ENCODE data around the gene ACSM6. TPM values are rescaled to one million over a fixed set of nuclear protein-coding genes. Genes with fewer than 3 reads are reported as not detected.

Gene ACSM6
- total RNA-seq, 1 experiment from 2014 or later = not detected

- no peak overlapping the region for H3K18ac ChIP-seq (ENCODE audit: insufficient read length, low read depth, low read length)
- no peak overlapping the region for H3K9ac ChIP-seq (ENCODE audit: extremely low read depth, insufficient read length, low read length)
- DNase-seq = no peak
- no peak overlapping the region for H3K56ac ChIP-seq (ENCODE audit: insufficient read length, low read depth, low read length)
- no peak overlapping the region for H2BK20ac ChIP-seq (ENCODE audit: low read depth, low read length, poor library complexity, severe bottlenecking)
- Mint-ChIP-seq H3K27ac (0 out of 7 replicates have a peak overlapping the region, but pooled peaks of 2 of the 3 experiments have one; percentile 42 to 57), H3K4me3 (no peak overlapping the region), H3K27me3 (ENCODE audit: low read depth) (no peaks in the 10 kb centered on the region), H3K4me1 (peaks cover 60 to 63% of the 10 kb centered on the region in 2 experiments), H3K36me3 (ENCODE audit: insufficient read depth in 1 of 3, low read depth in 3 of 3) (peaks cover 0 to 8% (median 8%) of the 10 kb centered on the region in 3 experiments; a peak in 2 of 7 replicates), H3K9me3 (no peaks in the 10 kb centered on the region)
- H2BK12ac ChIP-seq (ENCODE audit: insufficient read length, low read depth, low read length) = no peak overlapping the region
- no CpG with 5 or more reads among the region's 1 CpG for WGBS (ENCODE audit: extremely low coverage, insufficient read length, low lambda C conversion rate)
- no peak overlapping the region for H2BK15ac ChIP-seq (ENCODE audit: low read depth, low read length)
- no peaks in the 10 kb centered on the region for H3K23me2 ChIP-seq (ENCODE audit: insufficient read length, low read depth, low read length, poor library complexity, severe bottlenecking)
- H3K4me2 ChIP-seq (ENCODE audit: insufficient read depth, insufficient read length, low read length) = no peak overlapping the region
- no peak overlapping the region for H3K27ac ChIP-seq (ENCODE audit: insufficient read length, low read depth, low read length)
- H2BK5ac ChIP-seq (ENCODE audit: insufficient read length, low read length) = no peak overlapping the region
- no peak overlapping the region for H2AK5ac ChIP-seq (ENCODE audit: insufficient read length, low read length)
- no peak overlapping the region for H2BK120ac ChIP-seq (ENCODE audit: low read depth, low read length, poor library complexity, severe bottlenecking)
- no peak overlapping the region for H2AFZ ChIP-seq (ENCODE audit: low read length)
- H4K8ac ChIP-seq (replicated peaks; ENCODE audit: insufficient read length, low read depth, low read length) = no peak overlapping the region
- no peak overlapping the region for H3K4ac ChIP-seq (ENCODE audit: low read depth, low read length)
- H3K4me1 ChIP-seq (ENCODE audit: insufficient read depth, low read length) = peaks cover 7% of the 10 kb centered on the region; the same call in 1 of the 2 replicates
- no peaks in the 10 kb centered on the region for H4K20me1 ChIP-seq (ENCODE audit: control insufficient read depth, insufficient read depth, insufficient read length)
- peaks cover 4% of the 10 kb centered on the region for H3K79me1 ChIP-seq (ENCODE audit: insufficient read depth, low read depth, low read length, poor library complexity, severe bottlenecking)
- no peak overlapping the region for H3T11ph ChIP-seq (ENCODE audit: low read length)
- no peak overlapping the region for H3K14ac ChIP-seq (ENCODE audit: insufficient read depth, low read length)
- H4K5ac ChIP-seq (ENCODE audit: insufficient read length, low read depth, low read length) = no peak overlapping the region
- H3K27me3 ChIP-seq (ENCODE audit: insufficient read depth, low read length) = no peaks in the 10 kb centered on the region
- no peaks in the 10 kb centered on the region for H3K9me3 ChIP-seq (ENCODE audit: control insufficient read depth, low read depth, low read length)
- no peak overlapping the region for H3K23ac ChIP-seq (ENCODE audit: insufficient read length, low read depth, low read length)
- TF ChIP-seq CTCF (conservative IDR thresholded peaks at IDR 0.05) = no peak
- no peak overlapping the region for H4K91ac ChIP-seq (ENCODE audit: insufficient read length, low read depth, low read length)
- H3K79me2 ChIP-seq (ENCODE audit: insufficient read depth, low read length) = peaks cover 26% of the 10 kb centered on the region; the same call in 1 of the 2 replicates
These were observed 83.1 kb downstream of the ACSM6 start for GRCh38 chr10:95277201-95277570.
